ENCODE measurements around the gene PPP1R8.
A peak's percentile ranks its signal among the peaks of the same experiment; 100 is the strongest.

The PPP1R8 gene

DNA sequence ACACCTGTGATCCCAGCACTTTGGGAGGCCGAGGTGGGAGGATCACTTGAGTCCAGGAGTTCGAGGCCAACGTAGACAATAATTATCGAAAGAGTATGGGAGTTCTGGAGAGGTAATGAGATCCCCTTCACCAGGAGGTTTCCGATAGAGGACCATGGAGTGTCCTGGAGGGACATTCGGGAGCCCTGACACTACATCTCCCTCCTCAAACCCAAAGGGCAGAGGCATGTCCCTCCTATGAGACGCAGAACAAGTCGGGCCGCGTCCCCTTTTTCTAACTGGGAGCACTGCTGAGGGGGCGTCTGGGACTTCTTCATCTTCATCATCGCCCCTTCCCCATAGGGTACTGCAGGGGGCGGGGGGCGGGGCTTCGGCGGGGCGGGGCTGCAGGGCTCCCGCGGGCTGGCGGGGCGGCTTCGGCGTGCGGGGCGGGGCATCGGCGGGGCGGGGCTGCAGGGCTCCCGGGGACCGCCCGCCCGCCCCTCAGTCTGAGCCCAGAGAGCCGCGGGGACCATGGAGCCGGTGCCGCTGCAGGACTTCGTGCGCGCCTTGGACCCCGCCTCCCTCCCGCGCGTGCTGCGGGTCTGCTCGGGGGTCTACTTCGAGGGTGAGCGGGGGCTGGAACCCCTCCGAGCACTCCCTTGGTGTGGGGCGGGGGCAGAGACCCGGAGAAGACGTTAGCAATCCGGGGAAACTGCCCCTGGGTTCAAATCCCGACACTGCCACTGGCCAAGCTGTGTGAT is 41.6 kb downstream of the PPP1R8 start, which contains the start of gene THEMIS2:
Gene THEMIS2 (plus strand): TSS at position 486 of the 743 bp plus-strand sequence. CDS start 28 bp downstream, at position 514.
- DNase-seq (ENCODE audit: low spot score): peak; percentile 40

DNA sequence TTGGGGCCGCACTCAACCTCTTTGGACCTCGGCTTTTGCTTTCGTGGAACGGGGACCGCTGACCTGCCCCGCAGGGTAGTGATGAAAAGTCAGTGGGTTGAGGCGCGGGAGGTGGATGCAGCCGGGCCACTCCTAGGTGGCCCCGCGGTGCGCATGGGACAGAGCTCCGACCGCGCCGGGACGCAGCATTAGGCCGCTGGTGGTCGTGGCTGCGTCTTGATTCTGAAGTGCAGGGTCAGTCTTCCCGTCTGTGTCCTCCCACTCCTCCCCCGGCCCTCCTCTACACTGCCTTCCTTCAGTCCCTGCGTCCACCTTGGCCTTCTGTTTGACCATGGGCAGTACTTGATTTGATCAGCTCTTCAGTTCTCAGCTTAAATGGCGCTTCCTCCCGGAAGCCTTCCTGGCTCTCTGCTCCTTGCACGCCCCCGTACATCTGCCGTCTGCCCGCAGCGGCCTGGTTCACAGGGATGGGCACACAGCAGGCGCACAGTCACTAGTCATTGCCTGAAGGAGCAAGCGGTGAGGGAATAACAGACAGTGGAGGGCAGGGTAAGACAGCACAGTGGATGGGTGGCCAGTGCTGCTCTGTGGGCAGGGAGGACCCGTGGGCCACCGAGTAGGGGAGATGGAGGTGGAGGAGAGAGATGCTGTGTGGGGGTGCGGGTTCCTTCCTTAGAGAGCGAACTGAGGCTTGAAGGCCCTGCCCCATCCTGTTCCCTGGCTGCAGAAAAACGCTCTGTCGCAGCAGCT is 42.4 kb downstream of the PPP1R8 start:
- DNase-seq (ENCODE audit: low spot score): no peak

DNA sequence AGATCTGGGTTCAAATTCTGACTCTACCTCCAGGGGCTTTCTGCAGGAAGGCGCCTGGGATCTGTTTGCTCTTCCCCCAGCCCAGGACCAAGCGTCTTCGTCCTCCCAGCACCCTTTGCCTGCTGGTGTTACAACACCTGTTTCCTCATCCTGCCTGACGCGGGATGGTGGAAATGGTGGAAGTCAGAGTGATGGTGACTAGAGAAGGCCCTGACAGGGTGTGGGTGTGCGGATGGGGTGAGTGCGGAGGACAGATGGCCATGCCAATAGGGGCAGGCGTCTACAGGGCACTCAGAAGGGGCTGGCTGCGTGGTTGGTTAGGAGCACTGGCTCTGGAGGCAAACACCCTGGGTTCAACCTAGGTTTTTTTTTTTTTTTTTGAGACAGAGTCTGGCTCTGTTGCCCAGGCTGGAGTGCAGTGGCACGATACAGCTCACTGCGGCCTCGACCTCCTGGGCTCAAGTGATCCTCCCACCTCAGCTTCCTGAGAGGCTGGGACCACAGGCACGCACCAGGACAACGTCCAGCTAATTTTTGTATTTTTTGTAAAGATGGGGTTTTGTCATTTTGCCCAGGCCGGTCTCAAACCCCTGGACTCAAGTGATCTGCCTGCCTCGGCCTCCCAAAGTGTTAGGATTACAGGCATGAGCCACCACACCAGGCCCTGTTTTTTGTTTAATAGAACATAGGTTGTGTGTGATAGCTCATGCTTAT is 43.2 kb downstream of the PPP1R8 start:
- DNase-seq (ENCODE audit: low spot score): no peak

- DNase-seq (ENCODE audit: low spot score): no peak
Measured at GRCh38 chr1:27876341-27877114, 45.9 kb downstream of the PPP1R8 start.

DNA sequence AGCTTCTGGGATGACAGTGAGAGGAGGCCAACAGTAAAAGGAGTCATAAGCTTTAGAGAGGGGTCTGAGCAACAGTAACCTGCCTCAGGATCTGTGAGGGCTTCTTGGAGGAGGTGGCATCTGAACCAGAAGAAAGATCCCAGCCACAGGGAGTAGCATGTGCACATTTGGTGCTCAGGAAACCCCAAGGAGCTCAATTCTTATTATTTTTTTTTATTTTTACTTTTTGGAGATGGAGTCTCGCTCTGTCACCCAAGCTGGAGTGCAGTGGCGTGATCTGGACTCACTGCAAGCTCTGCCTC is 46.5 kb downstream of the PPP1R8 start:
- no peak for DNase-seq (ENCODE audit: low spot score)

- no peak for DNase-seq (ENCODE audit: low spot score)
Measured at GRCh38 chr1:27878039-27878438, 47.5 kb downstream of the PPP1R8 start.

DNA sequence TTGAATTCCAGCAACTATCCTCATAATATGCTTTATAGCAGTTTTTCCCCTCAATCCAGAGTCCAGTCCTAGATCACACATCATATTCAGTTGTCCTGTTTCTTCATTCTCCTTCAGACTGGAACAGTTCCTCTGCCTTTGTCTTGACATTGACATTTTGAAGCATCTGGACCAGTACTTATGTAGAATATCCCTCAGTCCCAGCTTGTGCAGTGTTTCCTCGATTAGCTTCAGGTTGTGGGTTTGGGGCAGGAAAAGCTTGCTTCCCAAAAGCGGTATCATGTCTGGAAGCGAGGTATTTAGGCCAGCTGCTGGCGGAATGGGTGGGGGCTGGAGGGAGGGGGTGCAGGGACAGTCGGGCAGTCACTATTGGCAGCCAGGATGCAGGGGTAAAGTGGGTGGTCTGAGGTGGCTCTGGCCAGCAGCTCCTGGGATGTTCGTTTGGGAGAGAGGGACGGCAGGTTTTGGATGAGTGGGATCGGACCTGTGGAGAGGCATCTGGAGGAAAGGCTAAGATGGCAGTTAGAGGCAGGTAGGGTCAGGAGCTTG is 48.3 kb downstream of the PPP1R8 start:
- DNase-seq (ENCODE audit: low spot score): no peak

GRCh38 chr1:27879374-27880082 is 48.9 kb downstream of the PPP1R8 start:
- DNase-seq (ENCODE audit: low spot score): no peak

DNA sequence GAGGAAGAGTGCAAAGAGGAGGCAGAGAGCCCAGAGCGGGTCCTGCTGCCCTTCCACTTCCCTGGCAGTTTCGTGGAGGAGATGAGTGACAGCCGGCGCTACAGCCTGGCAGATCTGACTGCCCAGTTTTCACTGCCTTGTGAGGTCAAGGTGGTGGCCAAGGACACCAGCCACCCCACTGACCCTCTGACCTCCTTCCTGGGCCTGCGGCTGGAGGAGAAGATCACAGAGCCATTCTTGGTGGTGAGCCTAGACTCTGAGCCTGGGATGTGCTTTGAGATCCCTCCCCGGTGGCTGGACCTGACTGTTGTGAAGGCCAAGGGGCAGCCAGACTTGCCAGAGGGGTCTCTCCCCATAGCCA is 51.9 kb downstream of the PPP1R8 start:
- no peak for DNase-seq (ENCODE audit: low spot score)

DNA sequence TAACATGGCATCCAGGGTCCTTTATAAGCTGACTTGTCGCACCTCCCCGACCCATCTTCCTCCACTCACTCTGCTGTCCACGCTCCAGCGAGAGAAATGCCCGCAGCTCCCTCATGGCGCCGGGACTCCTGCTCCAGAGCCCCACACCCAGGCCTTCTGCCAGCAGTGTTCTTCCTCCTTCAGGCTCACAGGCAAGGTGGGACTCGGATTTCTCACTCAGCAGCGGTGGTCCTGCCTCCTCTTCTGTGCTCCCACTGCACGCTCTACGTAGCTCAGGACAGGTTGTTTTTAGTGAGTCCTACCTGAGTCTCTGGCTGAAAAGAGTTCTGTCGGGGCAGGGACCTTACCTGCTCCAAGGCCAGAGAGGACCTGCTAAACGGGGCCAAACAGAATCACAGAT is 53.0 kb downstream of the PPP1R8 start:
- no peak for DNase-seq (ENCODE audit: low spot score)

DNA sequence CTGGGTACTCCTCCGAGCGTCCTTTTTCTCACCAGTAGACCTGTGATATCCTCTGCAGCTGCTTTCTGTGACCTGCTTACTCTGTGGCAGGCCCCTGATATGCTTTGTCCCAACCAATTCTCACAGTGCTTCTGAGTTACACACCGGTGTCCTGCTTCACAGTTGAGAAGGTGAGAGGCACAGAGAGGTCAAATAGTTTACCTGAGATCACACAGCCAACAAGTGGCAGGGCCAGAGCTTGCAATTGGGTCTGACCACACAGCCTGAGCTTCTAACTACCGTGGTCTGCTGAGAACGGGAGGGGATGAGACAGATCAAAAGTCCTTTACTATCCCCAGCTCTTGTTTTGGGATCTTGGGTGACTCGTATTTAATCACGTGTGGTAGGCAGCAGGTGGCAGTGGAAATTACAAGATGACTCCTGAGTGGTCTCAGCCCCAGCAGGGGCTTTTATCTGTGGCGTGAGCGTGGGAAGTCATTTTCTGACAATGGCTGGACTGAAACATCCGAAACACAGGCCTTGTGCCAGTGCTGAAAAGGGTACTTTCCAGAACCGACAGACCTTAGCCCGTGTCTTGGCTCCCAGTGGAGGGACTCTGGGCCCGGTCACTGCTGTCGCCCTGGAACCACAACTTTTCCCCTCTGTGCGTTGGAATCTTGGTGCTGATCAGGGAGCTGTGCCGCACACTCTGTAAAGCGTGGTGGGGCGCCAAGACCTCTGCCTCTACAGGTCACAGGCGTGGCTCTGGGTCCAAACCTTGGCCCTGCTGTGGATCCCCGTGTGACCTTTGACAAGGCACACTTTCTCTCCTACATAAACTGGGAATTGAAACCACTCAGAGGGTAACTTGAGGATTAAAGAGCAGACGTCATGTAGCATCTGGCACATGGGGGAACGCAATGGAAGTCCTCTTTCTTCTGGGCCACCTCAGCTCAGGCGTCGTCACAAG is 53.7 kb downstream of the PPP1R8 start:
- DNase-seq (ENCODE audit: low spot score): no peak

DNA sequence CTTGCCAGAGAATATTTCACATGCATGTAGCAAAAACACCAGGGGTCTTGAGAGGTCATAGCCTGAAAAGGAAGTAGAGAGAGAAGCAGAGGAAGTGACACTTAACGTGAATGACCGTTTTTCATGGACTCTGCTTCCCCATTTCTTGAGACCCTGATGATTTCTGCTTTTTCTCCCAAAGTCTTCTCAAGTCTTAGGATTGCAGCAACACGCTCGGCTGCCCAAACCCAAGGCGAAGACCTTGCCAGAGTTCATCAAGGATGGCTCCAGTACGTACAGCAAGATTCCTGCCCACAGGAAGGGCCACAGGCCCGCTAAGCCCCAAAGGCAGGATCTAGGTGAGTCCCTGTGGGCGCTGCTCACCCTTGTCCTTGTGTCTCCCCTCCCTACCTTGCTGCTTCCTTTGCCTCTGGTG is 54.5 kb downstream of the PPP1R8 start:
- DNase-seq (ENCODE audit: low spot score): no peak

GRCh38 chr1:27885621-27886352 is 55.2 kb downstream of the PPP1R8 start:
- no peak for DNase-seq (ENCODE audit: low spot score)

GRCh38 chr1:27886353-27886679 is 55.7 kb downstream of the PPP1R8 start:
- DNase-seq (ENCODE audit: low spot score): no peak

DNA sequence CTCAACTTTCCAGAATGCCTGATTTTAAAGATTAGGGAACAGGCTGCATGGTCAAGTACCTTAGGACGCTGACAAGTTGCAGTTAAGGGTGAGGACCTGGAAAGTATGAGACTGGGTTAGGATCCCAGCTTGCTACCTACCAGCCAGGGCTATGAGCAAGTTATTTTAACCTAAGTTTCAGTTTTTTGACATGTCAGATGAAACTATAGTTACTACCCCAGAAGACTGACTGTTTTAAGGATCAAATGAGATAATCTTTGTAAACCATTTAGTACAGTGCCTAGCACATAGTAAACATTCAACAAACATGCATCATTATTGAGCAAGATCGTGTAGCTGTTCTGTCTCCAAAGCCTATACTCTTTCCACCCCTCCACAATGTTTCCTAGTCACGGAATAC is 56.2 kb downstream of the PPP1R8 start:
- DNase-seq (ENCODE audit: low spot score): no peak

- no peak for DNase-seq (ENCODE audit: low spot score)
Measured at GRCh38 chr1:27887215-27888021, 56.8 kb downstream of the PPP1R8 start.

GRCh38 chr1:27889506-27889905 is 58.9 kb downstream of the PPP1R8 start:
- DNase-seq (ENCODE audit: low spot score): no peak

DNA sequence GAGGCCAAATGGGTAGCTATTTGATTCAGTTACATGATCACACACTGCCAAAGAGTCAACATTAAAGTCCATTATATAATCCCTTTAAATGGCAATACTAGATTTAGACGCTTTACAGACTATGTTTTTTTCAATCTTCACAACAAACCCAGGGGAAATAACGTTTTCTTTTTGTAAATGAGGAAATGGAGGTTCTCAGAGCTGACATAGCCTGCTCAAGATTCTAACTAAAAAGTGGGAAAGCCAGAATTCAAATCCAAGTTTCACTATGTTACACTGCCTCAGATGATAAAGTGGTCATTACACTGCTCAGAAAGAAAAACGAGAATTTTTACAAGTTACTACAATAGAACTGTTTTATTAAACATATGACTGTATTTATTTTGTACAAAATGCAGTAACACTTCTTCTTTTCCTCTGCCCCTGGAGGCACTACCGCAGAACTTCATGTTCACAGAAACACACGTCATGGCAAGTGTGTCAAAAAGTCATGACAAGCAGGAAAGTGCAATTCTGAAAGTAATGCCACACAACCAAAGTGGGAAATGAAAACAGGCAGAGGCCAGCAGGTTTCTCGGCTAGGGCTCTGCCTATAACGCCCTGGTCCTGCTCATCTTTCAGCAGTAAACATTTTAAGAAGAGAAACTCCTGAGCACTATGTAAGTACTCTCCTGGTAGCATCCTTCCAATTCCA is 60.8 kb downstream of the PPP1R8 start:
- DNase-seq (ENCODE audit: low spot score): no peak

All from COLO829 (cell line).